Natural killer cell (primary cell): ENCODE measurements around the gene BOLA1. TPM values are rescaled to one million over a fixed set of nuclear protein-coding genes. Genes with fewer than 3 reads are reported as not detected.
"Not testable (repeated sequence)": the region's sequence is repeated elsewhere in the genome, so short reads cannot be mapped to it uniquely, and the experiment has no call there.

Experiments used
- ATAC-seq, 3 donors: fragments of 150-1000 bp in 2 of 3; fragments of 200-7000 bp in 1 of 3; cut with Tn5 transposase; 1 replicate in 1 of 3; 2 replicates in 2 of 3; pipeline ENCODE4 v1.10.0; 2021; ENCODE audit warnings: mild to moderate bottlenecking in 2 of 3, moderate library complexity in 2 of 3
- DNase-seq, 2 donors: peaks; one replicate each; pipeline versions ENCODE4 v3.0.0 to v3.0.0-alpha.2; 2013 to 2021; ENCODE audit warnings: mixed read lengths in 1 of 2
- H3K27ac ChIP-seq: one replicate; pipeline ENCODE4 v1.5.1; 2013; ENCODE audit warnings: mild to moderate bottlenecking, low read length
- H3K27me3 ChIP-seq: one replicate; pipeline ENCODE4 v1.6.1; 2013; ENCODE audit warnings: low read length; ENCODE audit not compliant: control insufficient read depth, insufficient read depth
- H3K36me3 ChIP-seq: one replicate; pipeline ENCODE4 v1.6.1; 2013; ENCODE audit warnings: low read length; ENCODE audit not compliant: control insufficient read depth, insufficient read depth
- H3K4me1 ChIP-seq: one replicate; pipeline ENCODE4 v1.6.1; 2013; ENCODE audit warnings: low read length; ENCODE audit not compliant: control insufficient read depth, insufficient read depth
- H3K4me3 ChIP-seq: one replicate; pipeline ENCODE4 v1.5.1; 2013; ENCODE audit warnings: low read length
- H3K9me3 ChIP-seq: one replicate; pipeline ENCODE4 v1.6.1; 2013; ENCODE audit warnings: low read length; ENCODE audit not compliant: control insufficient read depth, insufficient read depth
- H3K27ac Mint-ChIP-seq, 2 donors: one replicate each; pipeline ENCODE4 v1.8.0; 2022; ENCODE audit warnings: mild to moderate bottlenecking in 2 of 2, mixed read lengths in 2 of 2, moderate library complexity in 1 of 2
- H3K27me3 Mint-ChIP-seq, 2 donors: one replicate each; pipeline ENCODE4 v1.8.0; 2022; ENCODE audit warnings: low read depth in 2 of 2, mixed read lengths in 2 of 2
- H3K36me3 Mint-ChIP-seq: one replicate; pipeline ENCODE4 v1.8.0; 2022; ENCODE audit warnings: mixed read lengths
- H3K4me1 Mint-ChIP-seq, 2 donors: one replicate each; pipeline ENCODE4 v1.8.0; 2022; ENCODE audit warnings: mixed read lengths in 2 of 2
- H3K4me3 Mint-ChIP-seq: one replicate; pipeline ENCODE4 v1.8.0; 2022; ENCODE audit warnings: mild to moderate bottlenecking, moderate library complexity, mixed read lengths
- H3K9me3 Mint-ChIP-seq, 2 donors: one replicate each; pipeline ENCODE4 v1.8.0; 2022; ENCODE audit warnings: mixed read lengths in 2 of 2
- WGBS: methylation state at CpG from one replicate; pipeline ENCODE4 v1.1.7; 2013; ENCODE audit warnings: missing lambda C conversion rate; ENCODE audit not compliant: insufficient coverage; 5-methylcytosine and 5-hydroxymethylcytosine counted together
- intact Hi-C: fragments of 100-400 bp; cut with micrococcal nuclease; formaldehyde crosslinking; loops from one replicate; pipeline ENCODE4 v1.14.2; 2022
- total RNA-seq, 4 donors: library from RNA; stranded (reverse); fragments of 120-200 nt in 1 of 4; gene quantifications; one replicate each; pipeline versions ENCODE4 v1.2.3 to v1.2.4, GENCODE V29; 2013 to 2022
- TF ChIP-seq, protein P1 (sequence below): fragments of 200-600 bp; IDR thresholded peaks from one replicate; pipeline ENCODE4 v1.8.0; 2022; ENCODE audit warnings: antibody characterized with exemption

BOLA1 gene
- total RNA-seq, 3 donors from 2014 or later (not counting 1 experiment from before 2014, with no cell fraction given): 7.0 to 8.3 (median 7.9) TPM

- Mint-ChIP-seq H3K4me3 (no peak overlapping the region), H3K27me3 (no peaks in the 10 kb centered on the region), H3K9me3 (no peaks in the 10 kb centered on the region), H3K4me1 (no peaks in the 10 kb centered on the region), H3K36me3 (no peaks in the 10 kb centered on the region), H3K27ac (no peak overlapping the region)
- H3K27me3 ChIP-seq: no peaks in the 10 kb centered on the region
- H3K4me1 ChIP-seq: peaks cover 28% of the 10 kb centered on the region
- TF ChIP-seq, protein P1, sequence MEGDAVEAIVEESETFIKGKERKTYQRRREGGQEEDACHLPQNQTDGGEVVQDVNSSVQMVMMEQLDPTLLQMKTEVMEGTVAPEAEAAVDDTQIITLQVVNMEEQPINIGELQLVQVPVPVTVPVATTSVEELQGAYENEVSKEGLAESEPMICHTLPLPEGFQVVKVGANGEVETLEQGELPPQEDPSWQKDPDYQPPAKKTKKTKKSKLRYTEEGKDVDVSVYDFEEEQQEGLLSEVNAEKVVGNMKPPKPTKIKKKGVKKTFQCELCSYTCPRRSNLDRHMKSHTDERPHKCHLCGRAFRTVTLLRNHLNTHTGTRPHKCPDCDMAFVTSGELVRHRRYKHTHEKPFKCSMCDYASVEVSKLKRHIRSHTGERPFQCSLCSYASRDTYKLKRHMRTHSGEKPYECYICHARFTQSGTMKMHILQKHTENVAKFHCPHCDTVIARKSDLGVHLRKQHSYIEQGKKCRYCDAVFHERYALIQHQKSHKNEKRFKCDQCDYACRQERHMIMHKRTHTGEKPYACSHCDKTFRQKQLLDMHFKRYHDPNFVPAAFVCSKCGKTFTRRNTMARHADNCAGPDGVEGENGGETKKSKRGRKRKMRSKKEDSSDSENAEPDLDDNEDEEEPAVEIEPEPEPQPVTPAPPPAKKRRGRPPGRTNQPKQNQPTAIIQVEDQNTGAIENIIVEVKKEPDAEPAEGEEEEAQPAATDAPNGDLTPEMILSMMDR: no peak
- under 1% methylated on average over 61 of the region's 62 CpGs for WGBS
- ATAC-seq (peak; percentile 61 to 82 (median 69)), DNase-seq (peak; percentile 78 to 98)
- H3K9me3 ChIP-seq: no peaks in the 10 kb centered on the region
- H3K4me3 ChIP-seq: peak overlapping the region; percentile 61
- intact Hi-C loops: no loop called here
- H3K27ac ChIP-seq: peak overlapping the region; percentile 99
- H3K36me3 ChIP-seq: no peaks in the 10 kb centered on the region
These were observed 12.8 kb upstream of the BOLA1 start for GRCh38 chr1:149886396-149887195.

DNA sequence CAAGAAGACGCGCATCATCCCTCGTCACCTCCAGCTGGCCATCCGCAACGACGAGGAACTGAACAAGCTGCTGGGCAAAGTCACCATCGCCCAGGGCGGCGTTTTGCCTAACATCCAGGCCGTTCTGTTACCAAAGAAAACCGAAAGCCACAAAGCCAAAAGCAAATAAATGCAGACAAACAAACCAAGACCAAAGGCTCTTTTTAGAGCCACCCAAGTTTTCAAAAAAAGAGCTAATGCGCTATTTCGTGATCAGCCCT is 12.2 kb upstream of the BOLA1 start:
- H3K4me1 Mint-ChIP-seq, ATAC-seq, H3K27me3 Mint-ChIP-seq, H3K4me3 Mint-ChIP-seq, DNase-seq, intact Hi-C loops, H3K9me3 ChIP-seq, H3K36me3 Mint-ChIP-seq, H3K27me3 ChIP-seq, H3K9me3 Mint-ChIP-seq, H3K36me3 ChIP-seq, H3K27ac Mint-ChIP-seq: not testable (repeated sequence)
- H3K4me1 ChIP-seq: peaks cover 28% of the 10 kb centered on the region
- WGBS: under 1% methylated on average over 11 of the region's 13 CpGs
- peak overlapping the region; percentile 99 for H3K27ac ChIP-seq
- peak overlapping the region; percentile 58 for H3K4me3 ChIP-seq

DNA sequence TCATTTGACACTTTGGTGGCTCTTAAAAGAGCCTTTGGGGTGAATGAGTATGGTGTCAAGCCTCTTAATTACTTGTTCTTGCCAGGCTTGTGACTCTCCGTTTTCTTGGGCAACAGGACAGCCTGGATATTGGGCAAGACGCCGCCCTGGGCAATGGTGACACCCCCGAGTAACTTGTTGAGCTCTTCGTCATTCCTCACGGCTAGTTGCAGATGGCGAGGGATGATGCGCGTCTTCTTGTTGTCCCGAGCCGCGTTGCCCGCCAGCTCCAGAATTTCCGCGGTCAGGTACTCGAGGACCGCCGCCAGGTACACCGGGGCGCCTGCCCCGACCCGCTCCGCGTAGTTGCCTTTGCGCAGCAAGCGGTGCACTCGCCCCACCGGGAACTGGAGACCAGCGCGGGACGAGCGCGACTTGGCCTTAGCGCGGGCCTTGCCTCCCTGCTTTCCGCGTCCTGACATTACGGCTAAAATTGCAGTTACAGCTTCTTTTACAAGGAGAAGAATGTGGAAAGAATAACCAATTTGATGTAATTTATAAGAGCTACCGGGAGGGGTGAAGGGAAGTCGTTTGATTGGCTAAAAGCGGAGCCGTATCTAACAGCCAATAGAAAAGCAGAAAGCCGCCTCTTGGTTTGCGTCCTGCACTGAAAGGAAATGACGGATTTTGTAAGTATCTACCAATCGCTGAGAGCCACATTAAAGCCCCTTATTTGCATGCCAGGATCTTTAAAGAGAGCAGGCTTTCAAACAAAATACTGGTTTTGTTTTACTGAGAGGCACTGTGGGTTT is 11.7 kb upstream of the BOLA1 start:
- H3K27ac Mint-ChIP-seq: no peak overlapping the region
- intact Hi-C loops: loop anchor here (1.0 kb wide), 2 partner anchors 12 to 40 kb away; partner anchors contain the start of genes BOLA1 and SF3B4
- H3K27me3 ChIP-seq: no peaks in the 10 kb centered on the region
- DNase-seq: peak; percentile 74 to 95
- no peaks in the 10 kb centered on the region for H3K27me3 Mint-ChIP-seq
- peak overlapping the region; percentile 58 for H3K4me3 ChIP-seq
- H3K4me3 Mint-ChIP-seq: no peak overlapping the region
- H3K9me3 Mint-ChIP-seq: no peaks in the 10 kb centered on the region
- no peaks in the 10 kb centered on the region for H3K36me3 ChIP-seq
- no peaks in the 10 kb centered on the region for H3K9me3 ChIP-seq
- no peaks in the 10 kb centered on the region for H3K4me1 Mint-ChIP-seq
- TF ChIP-seq, protein P1: no peak
- under 1% methylated on average over 46 of the region's 46 CpGs for WGBS
- H3K4me1 ChIP-seq: peaks cover 28% of the 10 kb centered on the region
- H3K36me3 Mint-ChIP-seq: no peaks in the 10 kb centered on the region
- H3K27ac ChIP-seq: peak overlapping the region; percentile 99
- peak; percentile 59 to 80 (median 63) for ATAC-seq
